Limb (tissue), 2 donors: ENCODE results near the gene NCKAP5L.
A peak's percentile ranks its signal among the peaks of the same experiment; 100 is the strongest.
"Not testable (repeated sequence)": the region's sequence is repeated elsewhere in the genome, so short reads cannot be mapped to it uniquely, and the experiment has no call there.

Experiments
- DNase-seq, 2 donors: peaks; one replicate each; pipeline ENCODE4 v3.0.0-alpha.2; 2016; ENCODE audit errors: extremely low spot score in 2 of 2

NCKAP5L gene

DNA sequence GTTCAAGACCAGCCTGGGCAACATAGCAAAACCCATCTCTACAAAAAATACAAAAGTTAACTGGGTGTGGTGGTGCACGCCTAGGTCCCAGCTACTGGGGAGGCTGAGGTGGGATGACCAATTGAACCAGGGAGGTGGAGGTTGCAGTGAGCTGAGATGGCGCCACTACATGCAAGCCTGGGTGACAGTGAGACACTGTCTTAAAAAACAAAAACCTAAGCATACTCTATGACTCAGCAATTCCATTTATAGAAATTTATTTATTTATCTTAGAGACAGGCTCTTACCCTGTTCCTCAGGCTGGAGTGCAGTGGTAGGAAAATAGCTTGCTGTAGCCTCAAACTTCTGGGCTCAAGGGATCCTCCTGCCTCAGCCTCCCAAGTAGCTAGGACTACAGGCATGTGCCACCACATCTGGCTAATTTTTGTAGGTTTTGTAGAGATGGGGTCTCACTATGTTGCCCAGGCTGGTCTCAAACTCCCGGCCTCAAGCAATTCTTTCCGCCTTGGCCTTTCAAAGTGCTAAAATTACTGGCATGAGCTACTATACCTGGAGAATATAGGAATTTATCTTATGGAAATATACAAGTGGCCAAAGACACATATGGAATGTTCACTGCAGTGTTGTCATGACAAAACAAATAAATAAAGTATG lies 43.3 kb downstream of the NCKAP5L start:
- DNase-seq, result no peak

DNA sequence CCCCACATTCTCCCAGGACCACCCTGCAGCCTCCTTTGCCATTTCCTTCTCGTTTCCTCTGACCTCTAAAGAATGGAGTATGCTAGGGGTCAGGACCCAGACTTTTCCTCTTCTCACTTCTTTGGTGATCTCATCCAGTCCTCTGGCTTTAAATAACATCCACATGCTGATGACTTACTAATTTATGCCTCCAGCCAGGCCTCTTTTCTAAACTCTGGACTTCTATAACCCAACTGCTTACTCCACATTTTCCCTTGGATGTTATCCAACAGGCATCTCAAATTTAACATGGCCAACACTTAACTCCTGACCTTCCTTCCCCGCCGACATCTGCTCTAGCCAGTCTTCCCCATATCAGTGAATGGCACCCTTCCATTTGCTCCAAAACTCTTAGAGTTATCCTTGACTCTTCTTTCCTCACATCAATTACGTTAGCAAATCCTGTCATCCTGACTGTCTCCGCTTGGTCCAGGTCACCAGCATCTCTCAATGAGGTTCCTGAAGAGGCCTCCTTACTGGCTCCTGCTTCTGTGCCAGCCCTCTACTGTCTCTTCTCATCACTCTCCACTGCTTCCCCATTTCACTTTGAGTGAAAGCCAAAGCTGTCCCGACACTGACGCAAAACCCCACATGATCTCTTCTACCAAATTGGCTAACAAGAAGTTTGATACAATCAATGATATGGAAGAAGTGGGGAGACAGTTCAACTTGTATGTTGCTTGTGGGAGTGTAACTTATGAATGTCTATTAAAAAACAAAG lies 44.1 kb downstream of the NCKAP5L start:
- DNase-seq, result peak in 1 of 2 donors; percentile 60

DNA sequence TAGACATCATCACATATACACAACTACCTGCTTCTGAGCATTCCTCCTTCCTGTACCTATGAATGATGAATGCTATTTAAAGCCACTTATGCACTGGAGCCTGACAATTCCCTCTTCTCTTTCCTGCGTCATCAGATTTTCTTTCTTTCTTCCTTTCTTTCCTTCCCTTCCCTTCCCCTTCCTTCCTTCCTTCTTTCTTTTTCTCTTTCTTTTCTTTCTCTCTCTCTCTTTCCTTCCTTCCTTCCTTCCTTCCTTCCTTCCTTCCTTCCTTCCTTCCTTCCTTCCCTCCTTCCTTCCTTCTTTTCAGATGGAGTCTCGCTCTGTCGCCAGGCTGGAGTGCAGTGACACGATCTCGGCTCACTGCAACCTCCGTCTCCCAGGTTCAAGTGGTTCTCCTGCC lies 47.3 kb downstream of the NCKAP5L start:
- not testable (repeated sequence) for DNase-seq

GRCh38 chr12:49779581-49779980 lies 48.6 kb downstream of the NCKAP5L start:
- DNase-seq, result no peak

GRCh38 chr12:49777800-49778748 lies 50.1 kb downstream of the NCKAP5L start:
- DNase-seq, result no peak

GRCh38 chr12:49777341-49777740 lies 50.9 kb downstream of the NCKAP5L start:
- no peak for DNase-seq

- DNase-seq, result no peak
Observed at GRCh38 chr12:49776858-49777257, 51.4 kb downstream of the NCKAP5L start.

GRCh38 chr12:49776413-49776812 lies 51.8 kb downstream of the NCKAP5L start:
- peak; percentile 60 to 72 for DNase-seq

GRCh38 chr12:49773102-49773501 lies 55.1 kb downstream of the NCKAP5L start:
- DNase-seq, result not testable (repeated sequence)

- no peak for DNase-seq
Observed at GRCh38 chr12:49767333-49767732, 60.9 kb downstream of the NCKAP5L start.

- no peak for DNase-seq
Observed at GRCh38 chr12:49766115-49766455, 62.1 kb downstream of the NCKAP5L start.

- no peak for DNase-seq
Observed at GRCh38 chr12:49764126-49764525, 64.1 kb downstream of the NCKAP5L start.

GRCh38 chr12:49763006-49763591 lies 65.1 kb downstream of the NCKAP5L start:
- DNase-seq, result peak in 1 of 2 donors; percentile 72

- DNase-seq, result no peak
Observed at GRCh38 chr12:49762468-49762847, 65.8 kb downstream of the NCKAP5L start.

GRCh38 chr12:49761677-49762467 lies 66.3 kb downstream of the NCKAP5L start:
- DNase-seq, result no peak

- no peak for DNase-seq
Observed at GRCh38 chr12:49750996-49751393, 77.2 kb downstream of the NCKAP5L start.

DNA sequence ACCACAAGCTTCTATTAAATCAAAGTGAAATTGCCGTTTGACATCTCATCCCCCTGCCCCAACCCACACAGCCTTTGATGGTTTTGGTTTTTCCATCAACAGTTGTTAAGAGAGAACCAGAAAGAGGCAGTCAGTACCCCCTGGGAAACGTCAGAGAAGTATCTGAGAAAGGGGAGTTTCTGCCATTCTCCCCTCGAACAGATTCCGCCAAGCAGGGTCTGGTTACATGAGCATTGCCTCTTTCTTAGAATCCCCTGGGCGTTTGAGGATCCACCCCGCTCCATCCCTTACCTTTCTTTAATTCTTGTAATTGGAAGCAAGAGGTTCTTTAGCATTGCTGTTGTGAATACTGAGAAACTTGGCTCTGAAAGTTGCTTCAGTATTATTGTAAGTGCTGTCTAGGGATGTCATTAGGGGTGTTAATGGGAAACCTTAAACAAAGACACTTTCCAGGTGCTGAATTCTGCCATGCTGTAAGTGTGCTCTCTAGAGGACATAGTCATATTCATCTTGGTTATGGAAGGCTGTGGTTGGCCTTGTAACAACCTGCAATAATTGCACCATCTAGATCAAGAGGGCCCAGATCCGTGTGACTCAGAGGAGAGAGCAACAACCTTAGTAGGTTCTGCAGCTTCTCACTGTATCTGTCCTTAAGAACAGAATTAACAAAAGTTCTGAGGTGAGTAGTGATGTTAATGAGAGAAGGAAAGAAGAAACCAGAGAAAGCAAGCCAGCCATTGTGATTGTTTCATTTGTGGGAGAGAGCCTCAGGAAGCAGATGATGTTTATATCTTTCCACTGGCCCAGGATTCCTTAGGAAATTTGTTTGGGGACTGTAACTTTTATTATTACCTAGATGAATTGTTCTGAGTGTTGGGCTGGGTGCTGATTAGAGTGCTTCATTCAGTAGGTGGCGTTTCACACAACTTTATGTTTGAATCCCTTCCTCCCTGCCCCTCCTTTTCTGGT lies 77.9 kb downstream of the NCKAP5L start:
- no peak for DNase-seq

GRCh38 chr12:49748800-49749199 lies 79.4 kb downstream of the NCKAP5L start:
- DNase-seq, result no peak

DNA sequence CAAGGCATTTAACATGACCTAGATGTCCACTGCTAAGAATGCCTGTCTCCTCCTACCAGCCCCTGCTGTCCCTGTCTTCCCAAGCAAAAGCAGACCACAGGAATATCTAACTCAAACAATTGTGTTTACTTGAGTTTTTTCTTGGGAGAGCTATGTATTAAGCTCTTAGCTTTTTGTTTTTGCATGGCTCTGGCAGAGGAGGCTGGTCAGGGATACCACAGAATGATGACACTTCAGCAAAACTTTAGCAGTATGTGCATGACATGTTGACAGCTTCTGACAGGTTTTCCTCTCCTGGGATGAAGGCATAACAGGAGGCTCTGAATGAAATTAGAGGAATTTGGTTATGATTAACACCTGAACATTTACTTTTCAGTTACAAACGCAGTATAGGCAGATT lies 79.9 kb downstream of the NCKAP5L start:
- DNase-seq, result no peak
